A549 (cell line): ENCODE data around the gene ADH1C. TPM values are rescaled to one million over a fixed set of nuclear protein-coding genes. Genes with fewer than 3 reads are reported as not detected.
A peak's percentile ranks its signal among the peaks of the same experiment; 100 is the strongest.

Experiments
- ATAC-seq, 2 experiments: fragments of 200-7000 bp in 1 of 2; fragments of >200 bp in 1 of 2; cut with Nextera tagmentation in 1 of 2; cut with Tn5 transposase in 1 of 2; 3 replicates each; pipeline versions ENCODE4 v1.8.0 to v1.9.1; 2018 to 2020; ENCODE audit warnings: mild to moderate bottlenecking in 1 of 2, moderate library complexity in 1 of 2
- CTCF ChIA-PET: fragments of 300-600 bp; sonication (Branson Sonifier 250); formaldehyde crosslinking; extraction: SDS; loops from one replicate; lab custom pipeline; 2021; ENCODE audit warnings: antibody characterized with exemption, inconsistent platforms; lab: Yijun Ruan, JAX
- POLR2A ChIA-PET: fragments of 350-600 bp; formaldehyde crosslinking; extraction: SDS; loops from one replicate; lab custom pipeline; 2021; ENCODE audit warnings: antibody characterized with exemption, inconsistent platforms; lab: Yijun Ruan, JAX
- DNase-seq, 2 experiments: peaks; one replicate each; pipeline versions ENCODE4 v3.0.0 to v3.0.0-alpha.2; 2011 to 2016; ENCODE audit warnings: low read depth in 1 of 2, low spot score in 1 of 2
- FAIRE-seq: peaks from 2 replicates; lab custom pipeline; 2011; peaks lifted over from hg19 to GRCh38; lab: Jason Lieb, UNC
- H3K27ac ChIP-seq, 2 experiments: fragments of >200 bp; sonication (Bioruptor Twin); formaldehyde crosslinking; 3 replicates each; pipeline ENCODE4 v1.5.1; 2016 to 2017
- H3K4me1 ChIP-seq: fragments of >200 bp; sonication (Bioruptor Twin); formaldehyde crosslinking; 3 replicates; pipeline ENCODE4 v1.6.1; 2016
- H3K4me2 ChIP-seq: fragments of >200 bp; sonication (Bioruptor Twin); formaldehyde crosslinking; 3 replicates; pipeline ENCODE4 v1.6.1; 2016
- H3K4me3 ChIP-seq: fragments of >200 bp; sonication (Bioruptor Twin); formaldehyde crosslinking; 3 replicates; pipeline ENCODE4 v1.5.1; 2016
- H3K9me3 ChIP-seq: fragments of >200 bp; sonication (Bioruptor Twin); formaldehyde crosslinking; 3 replicates; pipeline ENCODE4 v1.6.1; 2016
- CBX2 ChIP-seq: fragments of 200-600 bp; sonication (generic); IDR thresholded peaks from 2 replicates; pipeline ENCODE4 v1.6.1; 2016; ENCODE audit warnings: low read depth, mild to moderate bottlenecking, borderline replicate concordance
- CBX8 ChIP-seq: fragments of 200-600 bp; sonication (generic); IDR thresholded peaks from 2 replicates; pipeline ENCODE4 v1.6.1; 2016
- CHD2 ChIP-seq: fragments of 150-350 bp; IDR thresholded peaks from 2 replicates; pipeline ENCODE4 v1.6.1; 2014; ENCODE audit warnings: low read length; ENCODE audit not compliant: partially characterized antibody
- EP300 ChIP-seq, 2 experiments: fragments of >200 bp; sonication (Bioruptor Twin); formaldehyde crosslinking; IDR thresholded peaks; 2 replicates in 1 of 2; 3 replicates in 1 of 2; pipeline ENCODE4 v1.6.1; 2016 to 2017
- FOXS1 ChIP-seq: fragments of 250-450 bp; sonication (Bioruptor Pico); IDR thresholded peaks from 2 replicates; pipeline ENCODE4 v1.5.0; 2020; ENCODE audit warnings: mild to moderate bottlenecking, moderate library complexity
- HEYL ChIP-seq: fragments of 250-450 bp; sonication (Bioruptor Pico); IDR thresholded peaks from 2 replicates; pipeline ENCODE4 v1.8.0; 2021; ENCODE audit warnings: mild to moderate bottlenecking, moderate library complexity
- HOXB13 ChIP-seq: fragments of 250-450 bp; sonication (Bioruptor Pico); IDR thresholded peaks from 2 replicates; pipeline ENCODE4 v1.5.0; 2020; ENCODE audit warnings: low read depth, mild to moderate bottlenecking, moderate library complexity
- JUN ChIP-seq, 2 experiments: fragments of >200 bp; sonication (Bioruptor Twin); formaldehyde crosslinking; IDR thresholded peaks; 2 replicates in 1 of 2; 3 replicates in 1 of 2; pipeline ENCODE4 v1.6.1; 2016 to 2017
- KDM5A ChIP-seq: fragments of 200-600 bp; sonication (generic); IDR thresholded peaks from 2 replicates; pipeline ENCODE4 v1.6.1; 2016; ENCODE audit warnings: antibody characterized with exemption, mild to moderate bottlenecking
- NFE2L2 ChIP-seq: fragments of 150-350 bp; conservative IDR thresholded peaks from 2 replicates; pipeline ENCODE4 v1.6.1; 2014; ENCODE audit warnings: low read length
- NR3C1 ChIP-seq: fragments of >200 bp; sonication (Bioruptor Twin); formaldehyde crosslinking; IDR thresholded peaks from 3 replicates; pipeline ENCODE4 v1.6.1; 2017
- POLR2AphosphoS2 ChIP-seq: conservative IDR thresholded peaks from 2 replicates; pipeline ENCODE4 v1.6.1; 2012; ENCODE audit warnings: low read length, improper control_type of control experiment, inconsistent platforms
- RARB ChIP-seq: fragments of 250-450 bp; sonication (Bioruptor Pico); IDR thresholded peaks from 2 replicates; pipeline ENCODE4 v1.8.0; 2021; ENCODE audit warnings: mild to moderate bottlenecking, moderate library complexity
- RCOR1 ChIP-seq: fragments of 150-350 bp; IDR thresholded peaks from 2 replicates; pipeline ENCODE4 v1.6.1; 2014; ENCODE audit warnings: antibody characterized with exemption, low read length, low read depth
- RFX5 ChIP-seq: fragments of 450-650 bp; IDR thresholded peaks from 2 replicates; pipeline ENCODE4 v1.7.1; 2014; ENCODE audit warnings: antibody characterized with exemption, mild to moderate bottlenecking, moderate library complexity
- SMC3 ChIP-seq: fragments of >200 bp; sonication (Bioruptor Twin); formaldehyde crosslinking; IDR thresholded peaks from 3 replicates; pipeline ENCODE4 v1.6.1; 2018; ENCODE audit warnings: inconsistent platforms
- TFCP2L1 ChIP-seq: fragments of 250-450 bp; sonication (Bioruptor Pico); IDR thresholded peaks from 2 replicates; pipeline ENCODE4 v1.5.0; 2021; ENCODE audit warnings: mild to moderate bottlenecking
- ZNF302 ChIP-seq: fragments of 250-450 bp; sonication (Bioruptor Pico); IDR thresholded peaks from 2 replicates; pipeline ENCODE4 v1.9.0; 2021; ENCODE audit warnings: inconsistent platforms, mild to moderate bottlenecking, moderate library complexity
- WGBS: methylation state at CpG from one replicate; pipeline ENCODE4 v1.1.6; 2017; ENCODE audit errors: missing lambda C conversion rate; 5-methylcytosine and 5-hydroxymethylcytosine counted together
- polyA plus RNA-seq, 4 experiments: library from polyadenylated mRNA; depleted of rRNA in 3 of 4; stranded (reverse); fragments of >200 nt; fragmentation: RNase III in 1 of 4; extraction: RNeasy Plus Mini Kit Qiagen cat#74134 plus additional on column Dnase treatment in 1 of 4; gene quantifications; 2 replicates in 3 of 4; 3 replicates in 1 of 4; pipeline ENCODE4 v1.2.3, GENCODE V29; 2011 to 2017
- TF ChIP-seq, protein P1 (sequence below): IDR thresholded peaks from 2 replicates; pipeline ENCODE4 v1.6.1; 2012
- TF ChIP-seq, protein P2 (sequence below): fragments of 250-450 bp; sonication (Bioruptor Pico); IDR thresholded peaks from 2 replicates; pipeline ENCODE4 v1.5.0; 2020; ENCODE audit warnings: low read depth, mild to moderate bottlenecking, moderate library complexity
- TF ChIP-seq, protein P3 (sequence below): fragments of 150-350 bp; IDR thresholded peaks from 2 replicates; pipeline ENCODE4 v1.6.1; 2014; ENCODE audit warnings: low read depth, mild to moderate bottlenecking, low read length
- TF ChIP-seq, protein P4 (sequence below): IDR thresholded peaks from 2 replicates; pipeline ENCODE4 v1.6.1; 2012; ENCODE audit warnings: low read depth, borderline replicate concordance

Gene ADH1C
- polyA plus RNA-seq, 2 of the 4 experiments (the other 2 are of a cell fraction) = not detected

DNA sequence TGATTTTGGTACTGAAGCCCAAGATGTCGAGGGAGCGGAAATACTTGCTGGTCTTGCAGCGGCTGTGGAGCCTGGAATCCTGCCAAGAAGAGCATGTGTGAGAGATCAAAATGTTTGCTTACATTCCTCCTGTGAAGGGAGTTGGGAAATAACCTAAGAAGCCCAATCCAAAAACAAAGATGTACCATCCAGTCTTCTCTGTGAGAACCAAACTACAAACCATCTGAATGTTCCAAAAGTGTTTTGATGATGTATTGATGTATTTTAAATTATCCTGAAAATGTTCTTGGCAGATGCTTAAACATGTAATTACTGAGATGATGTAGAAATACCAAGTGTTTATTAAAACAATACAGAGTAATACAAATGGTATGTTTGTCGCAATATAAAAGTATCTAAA lies 51.6 kb downstream of the ADH1C start:
- FAIRE-seq = no peak
- CTCF ChIA-PET = no interaction called here
- POLR2A ChIA-PET = no interaction called here

DNA sequence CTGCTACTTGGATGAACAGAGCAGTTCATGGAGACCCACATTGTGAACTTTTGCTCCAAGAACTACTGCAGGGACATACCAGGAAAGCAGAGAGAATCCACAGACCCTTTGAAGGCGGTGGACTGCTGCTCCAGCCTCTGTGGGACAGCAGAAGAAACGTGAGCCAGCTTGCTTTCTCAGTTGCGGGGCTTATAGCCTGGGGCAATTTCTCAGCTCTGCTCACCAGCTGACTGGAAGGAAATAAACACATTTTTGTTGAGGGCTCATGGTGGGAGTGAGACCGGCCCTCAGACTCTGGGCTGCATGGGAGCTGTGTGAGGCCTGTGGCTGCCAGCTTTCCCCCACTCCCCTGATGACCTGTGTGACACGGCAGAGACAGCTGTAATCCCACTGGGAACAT lies 59.2 kb downstream of the ADH1C start:
- 28% methylated on average over 4 of the region's 5 CpGs for WGBS
- Histone ChIP-seq H3K9me3 (no peaks in the 10 kb centered on the region), H3K27ac (no peak overlapping the region), H3K4me3 (no peak overlapping the region), H3K4me1 (no peaks in the 10 kb centered on the region), H3K4me2 (no peak overlapping the region)
- no peak for ATAC-seq
- DNase-seq = no peak
- ChIA-PET POLR2A (no interaction called here), CTCF (interaction anchor here (0.6 kb wide), 1 partner anchor 136 kb away, joined by 3 read pairs; no protein-coding TSS in a partner anchor)
- TF ChIP-seq HOXB13 = no peak
- FAIRE-seq = no peak

More for the DNA sequence above, 51.6 kb downstream of the ADH1C start:
- H3K9me3 ChIP-seq = no peaks in the 10 kb centered on the region
- no peak overlapping the region for H3K4me3 ChIP-seq
- TF ChIP-seq HOXB13 (no peak), RARB (CRISPR knock-in tag) (no peak), SMC3 (no peak), ZNF302 (CRISPR knock-in tag) (no peak), RFX5 (no peak), KDM5A (no peak), CBX8 (no peak), CHD2 (no peak), TFCP2L1 (CRISPR knock-in tag) (no peak), EP300 (IDR thresholded peaks at IDR 0.05) (no peak), NR3C1 (no peak), CBX2 (no peak), JUN (IDR thresholded peaks at IDR 0.05) (no peak), POLR2AphosphoS2 (no peak), HEYL (CRISPR knock-in tag) (no peak), NFE2L2 (no peak)
- TF ChIP-seq, protein P1, sequence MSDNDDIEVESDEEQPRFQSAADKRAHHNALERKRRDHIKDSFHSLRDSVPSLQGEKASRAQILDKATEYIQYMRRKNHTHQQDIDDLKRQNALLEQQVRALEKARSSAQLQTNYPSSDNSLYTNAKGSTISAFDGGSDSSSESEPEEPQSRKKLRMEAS = no peak
- TF ChIP-seq, protein P2, sequence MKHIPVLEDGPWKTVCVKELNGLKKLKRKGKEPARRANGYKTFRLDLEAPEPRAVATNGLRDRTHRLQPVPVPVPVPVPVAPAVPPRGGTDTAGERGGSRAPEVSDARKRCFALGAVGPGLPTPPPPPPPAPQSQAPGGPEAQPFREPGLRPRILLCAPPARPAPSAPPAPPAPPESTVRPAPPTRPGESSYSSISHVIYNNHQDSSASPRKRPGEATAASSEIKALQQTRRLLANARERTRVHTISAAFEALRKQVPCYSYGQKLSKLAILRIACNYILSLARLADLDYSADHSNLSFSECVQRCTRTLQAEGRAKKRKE (CRISPR knock-in tag) = no peak
- TF ChIP-seq, protein P3, sequence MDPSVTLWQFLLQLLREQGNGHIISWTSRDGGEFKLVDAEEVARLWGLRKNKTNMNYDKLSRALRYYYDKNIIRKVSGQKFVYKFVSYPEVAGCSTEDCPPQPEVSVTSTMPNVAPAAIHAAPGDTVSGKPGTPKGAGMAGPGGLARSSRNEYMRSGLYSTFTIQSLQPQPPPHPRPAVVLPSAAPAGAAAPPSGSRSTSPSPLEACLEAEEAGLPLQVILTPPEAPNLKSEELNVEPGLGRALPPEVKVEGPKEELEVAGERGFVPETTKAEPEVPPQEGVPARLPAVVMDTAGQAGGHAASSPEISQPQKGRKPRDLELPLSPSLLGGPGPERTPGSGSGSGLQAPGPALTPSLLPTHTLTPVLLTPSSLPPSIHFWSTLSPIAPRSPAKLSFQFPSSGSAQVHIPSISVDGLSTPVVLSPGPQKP = no peak
- TF ChIP-seq, protein P4, sequence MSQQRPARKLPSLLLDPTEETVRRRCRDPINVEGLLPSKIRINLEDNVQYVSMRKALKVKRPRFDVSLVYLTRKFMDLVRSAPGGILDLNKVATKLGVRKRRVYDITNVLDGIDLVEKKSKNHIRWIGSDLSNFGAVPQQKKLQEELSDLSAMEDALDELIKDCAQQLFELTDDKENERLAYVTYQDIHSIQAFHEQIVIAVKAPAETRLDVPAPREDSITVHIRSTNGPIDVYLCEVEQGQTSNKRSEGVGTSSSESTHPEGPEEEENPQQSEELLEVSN = no peak
- ATAC-seq = no peak
- no peak overlapping the region for H3K4me2 ChIP-seq
- WGBS = 60% methylated on average over 4 of the region's 4 CpGs
- no peaks in the 10 kb centered on the region for H3K4me1 ChIP-seq
- H3K27ac ChIP-seq = no peak overlapping the region
- peak in 1 of 2 experiments; percentile 11 for DNase-seq

DNA sequence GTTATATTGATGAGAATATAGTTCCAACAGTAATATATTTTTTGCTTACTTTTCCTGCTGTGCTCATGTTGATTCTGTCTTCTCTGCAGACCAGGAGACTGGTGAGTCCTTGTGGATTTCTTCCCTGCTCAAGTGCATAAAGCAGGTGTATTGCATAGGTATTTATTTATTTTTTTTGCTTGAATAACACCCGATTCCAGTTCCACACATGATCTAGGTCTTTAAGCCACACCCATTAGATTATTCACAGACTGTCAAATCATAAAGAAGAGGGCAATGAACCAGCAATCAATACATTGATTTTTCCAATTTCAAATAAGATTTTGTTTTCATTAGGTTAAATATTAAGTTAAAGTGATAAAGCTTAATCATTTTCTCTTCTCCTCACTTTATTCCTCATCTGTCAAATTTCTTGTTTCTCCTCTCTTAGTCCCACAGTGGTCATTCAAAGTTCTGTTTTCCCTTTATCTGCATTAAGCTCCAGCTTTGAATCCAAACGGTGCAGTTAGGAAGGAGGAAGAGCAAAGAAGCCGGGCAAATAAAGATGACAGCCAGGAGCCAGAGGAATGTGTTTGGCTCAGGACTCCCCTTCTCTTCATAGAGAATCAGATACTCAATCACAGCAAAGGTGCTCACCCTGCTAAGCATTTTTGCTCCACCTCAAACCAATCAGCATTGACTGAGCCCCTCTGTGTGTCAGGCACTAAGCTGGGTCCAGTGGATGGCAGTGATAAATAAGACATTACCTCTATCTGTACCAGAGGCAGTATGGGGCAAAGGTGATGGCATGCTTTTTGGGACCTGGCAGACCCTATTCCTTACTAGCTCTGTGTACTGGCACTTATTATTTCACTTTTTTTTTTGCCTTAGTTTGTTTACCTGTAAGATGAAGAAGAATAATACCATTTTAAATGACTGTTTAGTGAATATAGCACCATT lies 61.4 kb downstream of the ADH1C start, which contains the start of gene ADH1A:
ADH1A (minus strand) TSS at position 138 of the 939 bp plus-strand sequence; CDS start at position 67, 71 bp downstream.
- no peaks in the 10 kb centered on the region for H3K4me1 ChIP-seq
- H3K4me3 ChIP-seq = no peak within 1 kb of the TSS
- H3K4me2 ChIP-seq = no peak within 1 kb of the TSS
- no peak for TF ChIP-seq RFX5
- no peak for TF ChIP-seq FOXS1 (CRISPR knock-in tag)
- no peak for TF ChIP-seq RCOR1
- H3K9me3 ChIP-seq = no peaks in the 10 kb centered on the region
- no peak within 1 kb of the TSS for H3K27ac ChIP-seq
- ChIA-PET CTCF (interaction anchor here (0.6 kb wide), 1 partner anchor 133 kb away, joined by 3 read pairs; no protein-coding TSS in a partner anchor), POLR2A (no interaction called here)
- no peak for DNase-seq
- no peak for FAIRE-seq
- ATAC-seq = no peak
- 10% methylated on average over 3 of the region's 3 CpGs for WGBS

Other genes with a start within 250 kb of the ADH1C start
- 0.15 and 0.16 TPM in 2 replicates for gene ADH4, start 208.4 kb downstream of the ADH1C start, polyA plus RNA-seq (2011; rRNA removed)
- not detected in 3 replicates for gene ADH4, start 208.4 kb downstream of the ADH1C start, polyA plus RNA-seq (2017; fragmentation: RNase III; extraction: RNeasy Plus Mini Kit Qiagen cat#74134 plus additional on column Dnase treatment)
- gene ADH6, start 133.5 kb downstream of the ADH1C start, polyA plus RNA-seq (2011; rRNA removed) = 0.72 and 0.90 TPM in 2 replicates
- 0.12 to 0.16 TPM in 2 of 3 replicates, not detected in the other for gene ADH6, start 133.5 kb downstream of the ADH1C start, polyA plus RNA-seq (2017; fragmentation: RNase III; extraction: RNeasy Plus Mini Kit Qiagen cat#74134 plus additional on column Dnase treatment)
- not detected in 2 replicates for gene ADH1A, start 61.8 kb downstream of the ADH1C start, polyA plus RNA-seq (2011; rRNA removed)
- gene ADH1A, start 61.8 kb downstream of the ADH1C start, polyA plus RNA-seq (2017; fragmentation: RNase III; extraction: RNeasy Plus Mini Kit Qiagen cat#74134 plus additional on column Dnase treatment) = not detected in 3 replicates
- gene ADH1B, start 31.3 kb downstream of the ADH1C start, polyA plus RNA-seq (2011; rRNA removed) = not detected in 2 replicates
- not detected in 3 replicates for gene ADH1B, start 31.3 kb downstream of the ADH1C start, polyA plus RNA-seq (2017; fragmentation: RNase III; extraction: RNeasy Plus Mini Kit Qiagen cat#74134 plus additional on column Dnase treatment)
- not detected in 2 replicates for gene ADH7, start 82.6 kb upstream of the ADH1C start, polyA plus RNA-seq (2011; rRNA removed)
- not detected in 3 replicates for gene ADH7, start 82.6 kb upstream of the ADH1C start, polyA plus RNA-seq (2017; fragmentation: RNase III; extraction: RNeasy Plus Mini Kit Qiagen cat#74134 plus additional on column Dnase treatment)
- not detected in 2 replicates for gene C4orf17, start 158.3 kb upstream of the ADH1C start, polyA plus RNA-seq (2011; rRNA removed)
- gene C4orf17, start 158.3 kb upstream of the ADH1C start, polyA plus RNA-seq (2017; fragmentation: RNase III; extraction: RNeasy Plus Mini Kit Qiagen cat#74134 plus additional on column Dnase treatment) = not detected in 3 replicates
- gene TRMT10A, start 211.3 kb upstream of the ADH1C start, polyA plus RNA-seq (2011; rRNA removed) = 7.2 and 10.6 TPM in 2 replicates
- gene TRMT10A, start 211.3 kb upstream of the ADH1C start, polyA plus RNA-seq (2017; fragmentation: RNase III; extraction: RNeasy Plus Mini Kit Qiagen cat#74134 plus additional on column Dnase treatment) = 6.1 to 7.4 TPM (median 6.8 TPM) in 3 replicates
- gene MTTP, start 222.1 kb upstream of the ADH1C start, polyA plus RNA-seq (2011; rRNA removed) = 0.04 TPM in 1 of 2 replicates, not detected in the other
- gene MTTP, start 222.1 kb upstream of the ADH1C start, polyA plus RNA-seq (2017; fragmentation: RNase III; extraction: RNeasy Plus Mini Kit Qiagen cat#74134 plus additional on column Dnase treatment) = 0.03 TPM in 1 of 3 replicates, not detected in the others